Glutamatergic neuron (in vitro differentiated cells): ENCODE measurements around the gene MAPK7. TPM values are rescaled to one million over a fixed set of nuclear protein-coding genes. Genes with fewer than 3 reads are reported as not detected.

Experiments
- DNase-seq: peaks from one replicate; pipeline ENCODE4 v3.0.0; 2022
- H3K27ac Mint-ChIP-seq: one replicate; pipeline ENCODE4 v1.8.0; 2020; ENCODE audit warnings: mild to moderate bottlenecking, mixed read lengths, inconsistent platforms; ENCODE audit not compliant: unreplicated experiment
- H3K27me3 Mint-ChIP-seq: one replicate; pipeline ENCODE4 v1.8.0; 2020; ENCODE audit warnings: mild to moderate bottlenecking, moderate library complexity, mixed read lengths, inconsistent platforms; ENCODE audit not compliant: unreplicated experiment
- H3K36me3 Mint-ChIP-seq: one replicate; pipeline ENCODE4 v1.8.0; 2020; ENCODE audit warnings: mild to moderate bottlenecking, mixed read lengths, inconsistent platforms; ENCODE audit not compliant: unreplicated experiment
- H3K4me1 Mint-ChIP-seq: one replicate; pipeline ENCODE4 v1.8.0; 2020; ENCODE audit warnings: mild to moderate bottlenecking, low read depth, mixed read lengths, inconsistent platforms; ENCODE audit not compliant: unreplicated experiment
- H3K4me3 Mint-ChIP-seq: one replicate; pipeline ENCODE4 v1.8.0; 2020; ENCODE audit warnings: mild to moderate bottlenecking, mixed read lengths, inconsistent platforms; ENCODE audit not compliant: unreplicated experiment
- H3K9me3 Mint-ChIP-seq: one replicate; pipeline ENCODE4 v1.8.0; 2020; ENCODE audit warnings: mild to moderate bottlenecking, moderate library complexity, mixed read lengths, inconsistent platforms; ENCODE audit not compliant: unreplicated experiment
- CTCF ChIP-seq: fragments of 200-600 bp; sonication (generic); IDR thresholded peaks from one replicate; pipeline ENCODE4 v1.5.0; 2021; ENCODE audit not compliant: partially characterized antibody, unreplicated experiment
- total RNA-seq: library from RNA; stranded (reverse); fragmentation: NEBNext Ultra II Directional; extraction: Animal tissue kit (Norgen Biotek cat#: 25700); gene quantifications from one replicate; pipeline ENCODE4 v1.2.1, GENCODE V29; 2021; ENCODE audit not compliant: unreplicated experiment

Gene MAPK7
- total RNA-seq, 1 donor from 2014 or later = 70.6 TPM

- H3K9me3 Mint-ChIP-seq = peaks cover 11% of the 10 kb centered on the region
- peak overlapping the region; percentile 93 for H3K4me3 Mint-ChIP-seq
- H3K4me1 Mint-ChIP-seq = peaks cover 18% of the 10 kb centered on the region
- peak overlapping the region; percentile 85 for H3K27ac Mint-ChIP-seq
- no peak for DNase-seq
- TF ChIP-seq CTCF = no peak
- peaks cover 19% of the 10 kb centered on the region for H3K27me3 Mint-ChIP-seq
- no peaks in the 10 kb centered on the region for H3K36me3 Mint-ChIP-seq
These were observed 1.2 kb downstream of the MAPK7 start for GRCh38 chr17:19379361-19380065.

GRCh38 chr17:19380481-19381301 lies 2.4 kb downstream of the MAPK7 start:
- Mint-ChIP-seq H3K4me3 (peak overlapping the region; percentile 93), H3K36me3 (no peaks in the 10 kb centered on the region), H3K27me3 (peaks cover 19% of the 10 kb centered on the region), H3K27ac (peak overlapping the region; percentile 55), H3K9me3 (peaks cover 11% of the 10 kb centered on the region), H3K4me1 (peaks cover 24% of the 10 kb centered on the region)
- no peak for TF ChIP-seq CTCF
- no peak for DNase-seq

DNA sequence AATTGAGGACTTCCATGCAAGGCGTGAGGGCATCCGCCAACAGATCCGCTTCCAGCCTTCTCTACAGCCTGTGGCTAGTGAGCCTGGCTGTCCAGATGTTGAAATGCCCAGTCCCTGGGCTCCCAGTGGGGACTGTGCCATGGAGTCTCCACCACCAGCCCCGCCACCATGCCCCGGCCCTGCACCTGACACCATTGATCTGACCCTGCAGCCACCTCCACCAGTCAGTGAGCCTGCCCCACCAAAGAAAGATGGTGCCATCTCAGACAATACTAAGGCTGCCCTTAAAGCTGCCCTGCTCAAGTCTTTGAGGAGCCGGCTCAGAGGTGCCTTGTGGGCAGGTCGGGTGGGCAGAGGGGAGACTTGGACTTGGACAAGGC lies 3.1 kb downstream of the MAPK7 start:
- Mint-ChIP-seq H3K4me1 (peaks cover 25% of the 10 kb centered on the region), H3K27ac (peak overlapping the region; percentile 55), H3K36me3 (no peaks in the 10 kb centered on the region), H3K27me3 (peaks cover 19% of the 10 kb centered on the region), H3K4me3 (no peak overlapping the region), H3K9me3 (peaks cover 13% of the 10 kb centered on the region)
- no peak for DNase-seq
- TF ChIP-seq CTCF = no peak

DNA sequence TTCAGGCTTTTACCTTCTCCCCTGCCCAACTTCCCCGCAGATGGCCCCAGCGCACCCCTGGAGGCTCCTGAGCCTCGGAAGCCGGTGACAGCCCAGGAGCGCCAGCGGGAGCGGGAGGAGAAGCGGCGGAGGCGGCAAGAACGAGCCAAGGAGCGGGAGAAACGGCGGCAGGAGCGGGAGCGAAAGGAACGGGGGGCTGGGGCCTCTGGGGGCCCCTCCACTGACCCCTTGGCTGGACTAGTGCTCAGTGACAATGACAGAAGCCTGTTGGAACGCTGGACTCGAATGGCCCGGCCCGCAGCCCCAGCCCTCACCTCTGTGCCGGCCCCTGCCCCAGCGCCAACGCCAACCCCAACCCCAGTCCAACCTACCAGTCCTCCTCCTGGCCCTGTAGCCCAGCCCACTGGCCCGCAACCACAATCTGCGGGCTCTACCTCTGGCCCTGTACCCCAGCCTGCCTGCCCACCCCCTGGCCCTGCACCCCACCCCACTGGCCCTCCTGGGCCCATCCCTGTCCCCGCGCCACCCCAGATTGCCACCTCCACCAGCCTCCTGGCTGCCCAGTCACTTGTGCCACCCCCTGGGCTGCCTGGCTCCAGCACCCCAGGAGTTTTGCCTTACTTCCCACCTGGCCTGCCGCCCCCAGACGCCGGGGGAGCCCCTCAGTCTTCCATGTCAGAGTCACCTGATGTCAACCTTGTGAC lies 3.6 kb downstream of the MAPK7 start:
- Mint-ChIP-seq H3K36me3 (no peaks in the 10 kb centered on the region), H3K27ac (no peak overlapping the region), H3K4me3 (no peak overlapping the region), H3K27me3 (peaks cover 21% of the 10 kb centered on the region), H3K9me3 (peaks cover 15% of the 10 kb centered on the region), H3K4me1 (peaks cover 24% of the 10 kb centered on the region)
- no peak for TF ChIP-seq CTCF
- no peak for DNase-seq
